ENCODE measurements around the gene CLIC6.

Gene CLIC6

DNA sequence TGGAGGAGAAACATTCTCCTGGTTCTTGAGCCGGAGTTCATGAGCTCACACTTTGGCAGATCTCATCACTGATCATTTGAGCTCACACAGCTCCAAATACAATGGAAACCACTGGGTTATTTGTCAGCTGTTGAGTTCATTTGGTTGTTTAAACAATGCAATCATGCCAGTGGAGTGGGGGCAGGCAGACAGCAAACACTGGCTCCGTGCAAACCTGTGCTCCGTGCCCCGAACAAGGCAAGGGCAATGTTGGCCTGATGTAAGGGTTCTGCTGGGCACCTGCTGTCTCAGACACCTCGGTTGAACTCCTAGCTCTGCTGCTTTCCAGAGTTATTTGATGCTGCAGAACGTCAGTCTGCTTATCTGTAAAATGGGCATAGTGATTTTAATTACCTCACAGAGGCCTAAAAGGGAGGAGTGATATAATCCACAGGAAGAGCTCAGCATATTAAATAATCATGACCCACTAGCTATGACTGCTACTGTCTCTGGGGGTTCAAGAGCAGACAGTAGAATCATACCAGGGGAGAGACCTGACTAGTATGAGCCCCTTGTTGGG is 20.0 kb upstream of the CLIC6 start:
- DNase-seq (ENCODE audit: extremely low read depth, insufficient read length), result no peak

DNA sequence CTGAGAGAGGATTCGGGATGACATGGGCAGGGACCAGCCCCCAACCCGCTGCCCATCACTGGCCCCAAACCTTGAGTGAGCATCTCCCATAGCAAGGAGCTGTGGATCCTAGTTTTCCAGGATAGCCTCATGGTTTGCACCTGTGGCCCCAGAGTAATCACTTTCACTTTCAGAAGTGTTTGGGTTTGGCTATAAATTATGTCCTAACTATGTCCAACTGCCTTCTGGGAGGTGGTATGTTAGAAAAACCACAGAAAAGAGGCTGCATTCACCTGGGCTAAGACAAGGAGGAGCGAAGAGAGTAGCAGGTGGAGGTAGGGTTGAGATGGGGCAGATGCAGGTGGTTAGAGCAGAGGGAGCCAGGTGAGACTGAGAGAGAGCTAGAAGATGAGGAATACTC is 19.4 kb upstream of the CLIC6 start:
- no peak for DNase-seq (ENCODE audit: extremely low read depth, insufficient read length)
- H3K4me3 ChIP-seq (replicated peaks; ENCODE audit: low read depth, low read length), result no peak overlapping the region
- TF ChIP-seq, protein P1, sequence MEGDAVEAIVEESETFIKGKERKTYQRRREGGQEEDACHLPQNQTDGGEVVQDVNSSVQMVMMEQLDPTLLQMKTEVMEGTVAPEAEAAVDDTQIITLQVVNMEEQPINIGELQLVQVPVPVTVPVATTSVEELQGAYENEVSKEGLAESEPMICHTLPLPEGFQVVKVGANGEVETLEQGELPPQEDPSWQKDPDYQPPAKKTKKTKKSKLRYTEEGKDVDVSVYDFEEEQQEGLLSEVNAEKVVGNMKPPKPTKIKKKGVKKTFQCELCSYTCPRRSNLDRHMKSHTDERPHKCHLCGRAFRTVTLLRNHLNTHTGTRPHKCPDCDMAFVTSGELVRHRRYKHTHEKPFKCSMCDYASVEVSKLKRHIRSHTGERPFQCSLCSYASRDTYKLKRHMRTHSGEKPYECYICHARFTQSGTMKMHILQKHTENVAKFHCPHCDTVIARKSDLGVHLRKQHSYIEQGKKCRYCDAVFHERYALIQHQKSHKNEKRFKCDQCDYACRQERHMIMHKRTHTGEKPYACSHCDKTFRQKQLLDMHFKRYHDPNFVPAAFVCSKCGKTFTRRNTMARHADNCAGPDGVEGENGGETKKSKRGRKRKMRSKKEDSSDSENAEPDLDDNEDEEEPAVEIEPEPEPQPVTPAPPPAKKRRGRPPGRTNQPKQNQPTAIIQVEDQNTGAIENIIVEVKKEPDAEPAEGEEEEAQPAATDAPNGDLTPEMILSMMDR (IDR thresholded peaks at IDR 0.05; ENCODE audit: insufficient read depth, low read length, poor library complexity, severe bottlenecking), result no peak
- H3K36me3 ChIP-seq (ENCODE audit: control insufficient read depth, insufficient read depth, low read length), result no peaks in the 10 kb centered on the region
- no peaks in the 10 kb centered on the region for H3K27me3 ChIP-seq (replicated peaks; ENCODE audit: control insufficient read depth, insufficient read depth, low read length)

More for the DNA sequence above, 20.0 kb upstream of the CLIC6 start:
- H3K4me3 ChIP-seq (replicated peaks; ENCODE audit: low read depth, low read length), result no peak overlapping the region
- TF ChIP-seq, protein P1 (IDR thresholded peaks at IDR 0.05; ENCODE audit: insufficient read depth, low read length, poor library complexity, severe bottlenecking), result no peak
- H3K36me3 ChIP-seq (ENCODE audit: control insufficient read depth, insufficient read depth, low read length), result no peaks in the 10 kb centered on the region
- no peaks in the 10 kb centered on the region for H3K27me3 ChIP-seq (replicated peaks; ENCODE audit: control insufficient read depth, insufficient read depth, low read length)

DNA sequence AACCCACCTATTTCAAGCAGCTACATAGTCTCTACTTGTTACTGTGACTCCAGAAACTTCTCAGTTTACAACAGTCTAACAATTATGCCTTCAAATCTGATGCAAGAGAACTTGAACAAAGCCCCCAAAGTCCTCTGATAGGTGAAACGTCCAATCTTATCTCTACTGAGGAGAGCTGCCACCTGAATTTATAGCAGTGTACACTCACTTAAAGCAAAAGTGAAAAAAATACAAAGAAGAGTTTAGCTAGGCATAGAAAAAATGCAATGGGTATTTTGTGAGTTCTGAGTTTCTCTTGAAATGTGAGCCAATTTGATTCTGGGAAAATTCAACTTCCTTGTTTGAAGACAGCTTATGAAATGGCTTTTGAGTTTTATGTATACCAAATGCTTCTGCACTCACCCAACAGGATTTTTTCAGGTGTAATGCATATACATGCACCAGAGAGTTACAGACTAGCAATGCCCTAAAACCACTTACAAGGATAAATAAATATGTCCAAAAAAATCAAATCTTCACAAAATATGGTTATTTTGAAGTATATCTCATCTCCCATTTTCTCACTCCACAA is 17.8 kb upstream of the CLIC6 start:
- H3K4me3 ChIP-seq (replicated peaks; ENCODE audit: low read depth, low read length), result no peak overlapping the region
- H3K36me3 ChIP-seq (ENCODE audit: control insufficient read depth, insufficient read depth, low read length), result no peaks in the 10 kb centered on the region
- TF ChIP-seq, protein P1 (IDR thresholded peaks at IDR 0.05; ENCODE audit: insufficient read depth, low read length, poor library complexity, severe bottlenecking), result no peak
- DNase-seq (ENCODE audit: extremely low read depth, insufficient read length), result no peak
- no peaks in the 10 kb centered on the region for H3K27me3 ChIP-seq (replicated peaks; ENCODE audit: control insufficient read depth, insufficient read depth, low read length)

DNA sequence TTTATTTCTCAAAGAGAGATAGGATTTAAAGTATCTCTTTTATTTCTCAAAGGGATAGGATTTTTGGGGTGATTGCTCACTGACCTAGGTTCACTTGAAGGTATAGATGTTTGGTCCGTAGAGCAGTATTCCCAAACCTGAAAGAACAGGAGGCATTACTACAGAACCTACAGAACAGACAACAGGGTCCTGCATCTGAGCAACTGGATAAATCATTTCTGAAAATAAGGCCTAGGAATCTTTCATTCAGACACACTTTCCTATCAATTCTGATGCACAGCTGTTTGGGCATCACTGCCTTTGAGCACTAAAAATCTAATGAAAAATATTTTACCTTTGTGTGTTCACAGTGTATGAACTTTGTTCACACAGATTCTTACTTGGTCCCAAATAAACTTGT is 17.2 kb upstream of the CLIC6 start:
- Histone ChIP-seq H3K4me3 (replicated peaks; ENCODE audit: low read depth, low read length) (no peak overlapping the region), H3K27me3 (replicated peaks; ENCODE audit: control insufficient read depth, insufficient read depth, low read length) (no peaks in the 10 kb centered on the region), H3K36me3 (ENCODE audit: control insufficient read depth, insufficient read depth, low read length) (no peaks in the 10 kb centered on the region)
- no peak for DNase-seq (ENCODE audit: extremely low read depth, insufficient read length)
- TF ChIP-seq, protein P1 (IDR thresholded peaks at IDR 0.05; ENCODE audit: insufficient read depth, low read length, poor library complexity, severe bottlenecking), result no peak

DNA sequence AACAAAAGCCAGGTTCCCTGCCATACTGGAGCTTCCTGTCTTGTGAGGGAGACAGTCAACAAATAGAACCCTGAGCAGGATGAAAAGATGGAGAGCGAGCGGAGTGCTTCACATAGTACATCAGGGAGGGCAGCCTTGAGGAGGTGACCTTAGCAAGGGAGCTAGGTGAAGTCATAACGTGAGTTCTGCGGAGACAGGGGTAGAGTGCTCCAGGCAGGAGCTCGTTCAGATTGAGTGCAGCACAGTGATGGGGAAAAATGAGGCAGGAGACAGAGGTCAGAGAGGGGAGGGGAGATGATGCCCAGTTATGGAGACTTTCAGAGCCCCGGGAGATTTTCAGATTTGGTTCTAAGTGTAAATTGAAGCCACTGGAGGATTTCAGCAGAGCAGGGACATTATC is 15.3 kb upstream of the CLIC6 start:
- Histone ChIP-seq H3K27me3 (replicated peaks; ENCODE audit: control insufficient read depth, insufficient read depth, low read length) (no peaks in the 10 kb centered on the region), H3K36me3 (ENCODE audit: control insufficient read depth, insufficient read depth, low read length) (no peaks in the 10 kb centered on the region), H3K4me3 (replicated peaks; ENCODE audit: low read depth, low read length) (no peak overlapping the region)
- no peak for DNase-seq (ENCODE audit: extremely low read depth, insufficient read length)
- TF ChIP-seq, protein P1 (IDR thresholded peaks at IDR 0.05; ENCODE audit: insufficient read depth, low read length, poor library complexity, severe bottlenecking), result no peak

DNA sequence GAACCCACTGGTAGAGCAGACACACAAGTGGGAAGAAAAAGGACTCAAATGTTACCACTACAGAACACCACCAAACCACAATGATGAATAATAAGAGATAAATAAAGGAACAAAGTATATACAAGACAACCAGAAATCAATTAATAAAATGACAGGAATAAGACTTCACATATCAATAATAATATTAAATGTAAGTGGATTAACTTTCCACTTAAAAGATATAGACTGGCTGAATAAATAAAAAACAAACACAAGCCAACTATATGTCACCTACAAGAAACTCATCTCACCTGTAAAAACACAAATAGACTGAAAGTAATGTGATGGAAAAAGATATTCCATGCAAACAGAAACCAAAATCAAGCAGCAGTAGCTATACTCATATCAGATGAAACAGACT is 6.9 kb upstream of the CLIC6 start:
- Histone ChIP-seq H3K36me3 (ENCODE audit: control insufficient read depth, insufficient read depth, low read length) (no peaks in the 10 kb centered on the region), H3K27me3 (replicated peaks; ENCODE audit: control insufficient read depth, insufficient read depth, low read length) (no peaks in the 10 kb centered on the region), H3K4me3 (replicated peaks; ENCODE audit: low read depth, low read length) (no peak overlapping the region)
- TF ChIP-seq, protein P1 (IDR thresholded peaks at IDR 0.05; ENCODE audit: insufficient read depth, low read length, poor library complexity, severe bottlenecking), result no peak
- no peak for DNase-seq (ENCODE audit: extremely low read depth, insufficient read length)
